Epithelial cell of esophagus (primary cell): Measurements from ENCODE around the gene CHSY3.

Experiments used
- DNase-seq: peaks from one replicate; pipeline ENCODE4 v3.0.0; 2010; ENCODE audit warnings: low read depth
- H3K4me3 ChIP-seq: 2 replicates; pipeline ENCODE4 v1.5.1; 2011; ENCODE audit warnings: mild to moderate bottlenecking, low read length, control low read depth
- CTCF ChIP-seq: IDR thresholded peaks from 2 replicates; pipeline ENCODE4 v1.5.1; 2011; ENCODE audit warnings: low read depth, mild to moderate bottlenecking, low read length, control low read depth, inconsistent platforms; ENCODE audit not compliant: insufficient read depth; ENCODE audit errors: missing control alignments

Gene CHSY3

GRCh38 chr5:129903466-129904101 is 681 bp upstream of the CHSY3 start:
- peak; percentile 1 for DNase-seq
- no peak for TF ChIP-seq CTCF
- H3K4me3 ChIP-seq: peak overlapping the region; percentile 48

- peak overlapping the region; percentile 48 for H3K4me3 ChIP-seq
- no peak for TF ChIP-seq CTCF
- DNase-seq: peak; percentile 15
Measured at GRCh38 chr5:129904667-129905472, 605 bp downstream of the CHSY3 start.

GRCh38 chr5:129905473-129906176 is 1.4 kb downstream of the CHSY3 start:
- H3K4me3 ChIP-seq: peak overlapping the region; percentile 48
- TF ChIP-seq CTCF: no peak
- peak; percentile 3 for DNase-seq

GRCh38 chr5:129906177-129906887 is 2.1 kb downstream of the CHSY3 start:
- DNase-seq: peak; percentile 1

GRCh38 chr5:129909225-129909624 is 5.0 kb downstream of the CHSY3 start:
- H3K4me3 ChIP-seq: no peak overlapping the region
- TF ChIP-seq CTCF: no peak
- DNase-seq: no peak

More at GRCh38 chr5:129906177-129906887, 2.1 kb downstream of the CHSY3 start:
- H3K4me3 ChIP-seq: no peak overlapping the region
- no peak for TF ChIP-seq CTCF

- no peak overlapping the region for H3K4me3 ChIP-seq
- DNase-seq: no peak
- TF ChIP-seq CTCF: no peak
Measured at GRCh38 chr5:129912601-129913255, 8.5 kb downstream of the CHSY3 start.
